Epithelial cell of proximal tubule (primary cell): ENCODE measurements around the gene SOCS3. TPM values are rescaled to one million over a fixed set of nuclear protein-coding genes. Genes with fewer than 3 reads are reported as not detected.

Source experiments
- DNase-seq: peaks from one replicate; pipeline ENCODE4 v3.0.0-alpha.2; 2011; ENCODE audit warnings: low read depth
- H3K4me3 ChIP-seq: 2 replicates; pipeline ENCODE4 v1.5.1; 2011; ENCODE audit warnings: low read depth, mild to moderate bottlenecking, low read length
- total RNA-seq: library from RNA; depleted of rRNA; stranded (reverse); fragments of >200 nt; gene quantifications from 2 replicates; pipeline ENCODE4 v1.2.3, GENCODE V29; 2015
- TF ChIP-seq, protein P1 (sequence below): conservative IDR thresholded peaks from 2 replicates; pipeline ENCODE4 v1.5.1; 2012; ENCODE audit warnings: low read depth, mild to moderate bottlenecking, low read length

SOCS3 gene
- total RNA-seq, 1 donor from 2014 or later, result 42.8 TPM

DNA sequence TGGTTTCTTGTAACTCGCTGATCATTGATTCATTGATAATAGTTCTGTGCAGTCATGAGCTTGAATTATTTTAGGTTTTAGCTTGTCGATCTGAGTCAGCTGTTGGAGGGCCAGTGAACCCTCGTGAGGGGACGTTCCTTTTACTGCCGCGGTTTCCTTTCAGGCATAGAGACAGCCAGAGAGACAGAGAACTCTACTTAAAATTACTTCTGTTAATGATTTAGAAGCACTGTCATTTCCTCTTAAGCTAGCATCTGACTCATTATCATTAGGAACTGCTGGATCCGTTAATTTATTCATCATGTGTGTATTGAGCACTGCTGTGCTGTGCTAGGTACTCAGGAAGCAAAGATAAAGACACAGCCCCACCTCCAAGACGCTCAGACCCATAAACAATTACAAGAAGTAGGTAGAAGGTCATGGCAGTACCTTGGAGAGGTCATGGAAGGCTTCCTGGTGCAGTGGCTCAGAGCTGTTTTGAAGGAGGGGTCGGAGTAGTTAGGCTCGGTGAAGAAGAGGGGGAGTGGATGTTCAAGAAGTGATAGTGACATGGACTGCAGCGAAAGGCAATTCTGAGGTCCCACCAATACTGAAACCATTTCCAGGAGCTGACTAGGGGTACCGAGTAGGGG, 21.8 kb upstream of the SOCS3 start:
- H3K4me3 ChIP-seq, result peak overlapping the region; percentile 21
- peak; percentile 96 for DNase-seq
- TF ChIP-seq, protein P1, sequence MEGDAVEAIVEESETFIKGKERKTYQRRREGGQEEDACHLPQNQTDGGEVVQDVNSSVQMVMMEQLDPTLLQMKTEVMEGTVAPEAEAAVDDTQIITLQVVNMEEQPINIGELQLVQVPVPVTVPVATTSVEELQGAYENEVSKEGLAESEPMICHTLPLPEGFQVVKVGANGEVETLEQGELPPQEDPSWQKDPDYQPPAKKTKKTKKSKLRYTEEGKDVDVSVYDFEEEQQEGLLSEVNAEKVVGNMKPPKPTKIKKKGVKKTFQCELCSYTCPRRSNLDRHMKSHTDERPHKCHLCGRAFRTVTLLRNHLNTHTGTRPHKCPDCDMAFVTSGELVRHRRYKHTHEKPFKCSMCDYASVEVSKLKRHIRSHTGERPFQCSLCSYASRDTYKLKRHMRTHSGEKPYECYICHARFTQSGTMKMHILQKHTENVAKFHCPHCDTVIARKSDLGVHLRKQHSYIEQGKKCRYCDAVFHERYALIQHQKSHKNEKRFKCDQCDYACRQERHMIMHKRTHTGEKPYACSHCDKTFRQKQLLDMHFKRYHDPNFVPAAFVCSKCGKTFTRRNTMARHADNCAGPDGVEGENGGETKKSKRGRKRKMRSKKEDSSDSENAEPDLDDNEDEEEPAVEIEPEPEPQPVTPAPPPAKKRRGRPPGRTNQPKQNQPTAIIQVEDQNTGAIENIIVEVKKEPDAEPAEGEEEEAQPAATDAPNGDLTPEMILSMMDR, result no peak

DNA sequence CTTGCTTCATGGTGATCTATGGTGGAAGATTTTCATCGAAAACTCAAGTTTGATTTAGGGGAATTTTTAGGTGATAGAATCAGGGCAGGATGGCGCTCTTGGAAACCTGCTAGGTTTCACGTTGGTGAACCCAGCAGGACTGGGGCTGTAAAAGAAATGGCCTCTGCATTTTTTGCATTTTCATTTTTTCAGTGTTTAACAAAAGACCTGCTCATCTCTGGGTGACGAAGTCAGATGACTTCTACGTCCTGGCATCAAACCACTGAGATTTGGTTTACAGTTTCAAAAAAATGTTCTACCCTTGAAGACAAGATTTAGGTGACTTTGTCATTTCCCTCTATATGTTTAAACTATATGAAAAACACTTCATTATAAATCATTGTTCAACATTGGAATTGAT, 20.5 kb upstream of the SOCS3 start:
- TF ChIP-seq, protein P1, result no peak
- no peak for DNase-seq
- H3K4me3 ChIP-seq, result no peak overlapping the region

GRCh38 chr17:78379131-78379491, 19.2 kb upstream of the SOCS3 start:
- TF ChIP-seq, protein P1, result no peak
- DNase-seq, result no peak
- H3K4me3 ChIP-seq, result peak overlapping the region; percentile 82

DNA sequence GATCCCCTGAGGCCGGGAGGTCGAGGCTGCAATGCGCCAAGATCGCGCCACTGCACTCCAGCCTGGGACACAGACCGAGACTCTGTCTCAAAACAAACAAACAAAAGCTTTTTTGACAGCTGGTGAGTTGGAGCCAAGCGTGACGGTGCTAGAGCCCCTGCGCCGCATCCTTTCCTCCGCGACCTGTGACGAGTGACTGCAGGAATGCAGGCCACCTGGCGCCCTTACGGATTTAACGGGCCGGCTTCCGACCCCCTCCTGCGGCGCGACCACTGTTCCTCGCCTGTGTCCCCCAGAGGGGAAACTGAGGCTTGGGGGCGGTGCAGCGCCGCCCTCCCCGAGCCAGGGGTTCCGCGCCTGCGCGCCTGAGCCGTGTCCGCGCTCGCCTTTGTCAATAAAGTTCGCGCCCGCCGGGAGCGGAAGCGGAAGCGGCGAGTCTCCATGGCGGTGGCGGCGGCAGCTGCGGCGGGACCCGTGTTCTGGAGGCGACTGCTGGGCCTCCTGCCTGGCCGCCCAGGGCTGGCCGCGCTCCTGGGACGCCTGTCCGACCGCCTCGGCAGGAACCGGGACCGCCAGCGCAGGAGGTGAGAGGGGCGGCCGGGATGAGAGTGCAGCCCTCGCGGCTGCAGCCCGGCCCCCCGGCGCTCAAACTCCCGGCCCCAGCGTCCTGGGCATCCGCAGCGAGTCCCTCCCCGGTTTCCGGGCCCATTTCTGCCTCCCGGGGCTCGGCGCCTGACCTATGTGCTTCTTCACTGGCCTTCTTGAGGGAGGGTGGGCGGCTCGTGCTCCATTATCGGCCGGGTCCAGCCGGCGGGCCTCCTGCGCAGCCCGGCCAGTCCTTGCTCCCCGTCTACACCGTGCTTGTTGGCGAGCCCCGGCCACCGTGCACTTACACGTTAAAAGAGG, 18.6 kb upstream of the SOCS3 start, which contains the start of gene PGS1:
PGS1 (plus strand) TSS at position 425 of the 906 bp plus-strand sequence; CDS start at position 442, 17 bp downstream.
- TF ChIP-seq, protein P1, result no peak
- DNase-seq, result no peak
- H3K4me3 ChIP-seq, result peak within 1 kb of the TSS; percentile 82

GRCh38 chr17:78377858-78378224, 18.0 kb upstream of the SOCS3 start:
- TF ChIP-seq, protein P1, result no peak
- H3K4me3 ChIP-seq, result peak overlapping the region; percentile 82
- DNase-seq, result no peak

DNA sequence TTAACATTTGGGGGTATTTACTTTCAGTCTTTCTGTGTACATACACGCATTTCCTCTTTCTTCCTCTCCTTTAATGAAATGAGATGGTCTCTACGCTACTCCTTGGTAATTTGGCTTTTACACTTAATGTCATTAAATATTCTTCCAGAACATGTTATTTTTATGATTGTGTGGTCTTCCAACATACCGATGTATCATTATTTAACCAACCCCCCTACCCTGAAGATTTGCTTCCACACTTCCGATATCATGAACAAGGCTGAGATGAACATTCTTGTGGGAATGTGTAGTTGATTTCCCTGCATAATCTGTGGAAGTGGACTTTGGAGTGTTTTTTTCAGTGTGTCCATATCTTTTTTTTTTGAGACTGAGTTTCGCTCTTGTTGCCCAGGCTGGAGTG, 16.3 kb upstream of the SOCS3 start:
- TF ChIP-seq, protein P1, result no peak
- no peak for DNase-seq
- no peak overlapping the region for H3K4me3 ChIP-seq
